ENCODE data around the gene PTPN13.

Gene PTPN13

DNA sequence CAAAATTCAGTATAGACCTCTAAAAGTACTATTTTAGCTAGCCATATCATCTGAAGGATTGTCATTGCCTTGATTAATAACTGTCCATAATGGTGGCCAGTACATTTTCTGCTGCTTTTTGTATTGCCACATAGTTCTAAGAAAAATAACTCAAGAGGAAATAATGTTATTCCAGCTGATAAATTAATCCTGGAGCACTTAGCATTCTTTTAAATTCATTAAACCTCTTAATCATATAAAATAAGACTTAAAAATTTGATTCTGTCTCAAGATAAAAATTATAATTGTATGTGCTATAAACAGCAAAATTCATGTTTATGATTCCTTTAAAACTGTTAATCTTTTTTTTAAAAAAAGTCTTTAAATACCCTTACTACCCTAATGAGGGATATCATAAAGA lies 12.7 kb downstream of the PTPN13 start:
- Mint-ChIP-seq H3K4me1 (ENCODE audit: low read depth) (no peaks in the 10 kb centered on the region), H3K36me3 (ENCODE audit: low read depth) (no peaks in the 10 kb centered on the region), H3K9me3 (no peaks in the 10 kb centered on the region), H3K27me3 (no peaks in the 10 kb centered on the region), H3K4me3 (no peak overlapping the region), H3K27ac (no peak overlapping the region)
- no peak for DNase-seq

DNA sequence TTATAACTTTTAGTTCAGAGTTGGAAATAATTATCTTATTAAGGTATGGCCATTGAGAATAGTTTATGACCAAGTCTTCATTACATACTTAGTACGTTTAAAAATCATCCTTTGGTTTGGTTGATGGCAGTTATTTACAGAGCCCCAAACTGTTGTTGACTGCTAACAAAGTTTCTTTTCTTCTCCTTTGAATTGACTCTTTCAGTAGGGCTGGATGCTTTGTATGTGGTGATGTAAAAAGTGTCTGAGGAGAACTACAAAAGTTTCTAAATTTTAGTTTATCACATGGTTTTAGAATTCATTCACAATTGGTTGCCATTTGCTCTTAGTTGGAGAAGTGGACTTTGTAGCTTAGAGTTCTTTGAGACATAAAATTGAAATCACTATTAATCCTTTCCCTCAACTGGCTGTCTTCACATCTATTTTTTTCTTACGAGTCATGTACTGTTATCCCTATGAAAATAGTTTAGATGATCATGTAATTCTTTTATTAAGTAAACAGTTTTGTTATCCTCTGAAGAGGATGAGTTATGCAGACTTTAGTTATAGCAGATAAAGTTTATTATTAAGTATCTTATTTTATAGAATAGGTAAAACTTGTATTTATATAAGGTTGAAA lies 14.8 kb downstream of the PTPN13 start:
- Mint-ChIP-seq H3K4me3 (no peak overlapping the region), H3K4me1 (ENCODE audit: low read depth) (no peaks in the 10 kb centered on the region), H3K36me3 (ENCODE audit: low read depth) (no peaks in the 10 kb centered on the region), H3K9me3 (no peaks in the 10 kb centered on the region), H3K27ac (no peak overlapping the region), H3K27me3 (no peaks in the 10 kb centered on the region)
- no peak for DNase-seq

- no peaks in the 10 kb centered on the region for H3K9me3 Mint-ChIP-seq
- no peak overlapping the region for H3K4me3 Mint-ChIP-seq
- H3K4me1 Mint-ChIP-seq (ENCODE audit: low read depth) = no peaks in the 10 kb centered on the region
- DNase-seq = no peak
- H3K27ac Mint-ChIP-seq = no peak overlapping the region
- H3K36me3 Mint-ChIP-seq (ENCODE audit: low read depth) = no peaks in the 10 kb centered on the region
- H3K27me3 Mint-ChIP-seq = no peaks in the 10 kb centered on the region
Observed at GRCh38 chr4:86611757-86612156, 17.6 kb downstream of the PTPN13 start.

GRCh38 chr4:86613734-86614133 lies 19.6 kb downstream of the PTPN13 start:
- Mint-ChIP-seq H3K27ac (no peak overlapping the region), H3K4me3 (no peak overlapping the region), H3K36me3 (ENCODE audit: low read depth) (no peaks in the 10 kb centered on the region), H3K9me3 (no peaks in the 10 kb centered on the region), H3K4me1 (ENCODE audit: low read depth) (no peaks in the 10 kb centered on the region), H3K27me3 (no peaks in the 10 kb centered on the region)
- DNase-seq = no peak

GRCh38 chr4:86614865-86615264 lies 20.8 kb downstream of the PTPN13 start:
- Mint-ChIP-seq H3K4me3 (no peak overlapping the region), H3K27ac (no peak overlapping the region), H3K27me3 (no peaks in the 10 kb centered on the region), H3K4me1 (ENCODE audit: low read depth) (no peaks in the 10 kb centered on the region), H3K36me3 (ENCODE audit: low read depth) (no peaks in the 10 kb centered on the region), H3K9me3 (no peaks in the 10 kb centered on the region)
- DNase-seq = no peak

- H3K4me1 Mint-ChIP-seq (ENCODE audit: low read depth) = no peaks in the 10 kb centered on the region
- H3K36me3 Mint-ChIP-seq (ENCODE audit: low read depth) = no peaks in the 10 kb centered on the region
- no peak overlapping the region for H3K4me3 Mint-ChIP-seq
- no peaks in the 10 kb centered on the region for H3K9me3 Mint-ChIP-seq
- no peak for DNase-seq
- H3K27me3 Mint-ChIP-seq = no peaks in the 10 kb centered on the region
- no peak overlapping the region for H3K27ac Mint-ChIP-seq
Observed at GRCh38 chr4:86615501-86615900, 21.4 kb downstream of the PTPN13 start.

- H3K4me3 Mint-ChIP-seq = no peak overlapping the region
- no peaks in the 10 kb centered on the region for H3K9me3 Mint-ChIP-seq
- H3K36me3 Mint-ChIP-seq (ENCODE audit: low read depth) = no peaks in the 10 kb centered on the region
- DNase-seq = no peak
- H3K27ac Mint-ChIP-seq = no peak overlapping the region
- H3K4me1 Mint-ChIP-seq (ENCODE audit: low read depth) = no peaks in the 10 kb centered on the region
- no peaks in the 10 kb centered on the region for H3K27me3 Mint-ChIP-seq
Observed at GRCh38 chr4:86619656-86620055, 25.5 kb downstream of the PTPN13 start.

- DNase-seq = no peak
- Mint-ChIP-seq H3K9me3 (no peaks in the 10 kb centered on the region), H3K4me1 (ENCODE audit: low read depth) (no peaks in the 10 kb centered on the region), H3K27ac (no peak overlapping the region), H3K27me3 (no peaks in the 10 kb centered on the region), H3K4me3 (no peak overlapping the region), H3K36me3 (ENCODE audit: low read depth) (no peaks in the 10 kb centered on the region)
Observed at GRCh38 chr4:86621435-86621834, 27.3 kb downstream of the PTPN13 start.

DNA sequence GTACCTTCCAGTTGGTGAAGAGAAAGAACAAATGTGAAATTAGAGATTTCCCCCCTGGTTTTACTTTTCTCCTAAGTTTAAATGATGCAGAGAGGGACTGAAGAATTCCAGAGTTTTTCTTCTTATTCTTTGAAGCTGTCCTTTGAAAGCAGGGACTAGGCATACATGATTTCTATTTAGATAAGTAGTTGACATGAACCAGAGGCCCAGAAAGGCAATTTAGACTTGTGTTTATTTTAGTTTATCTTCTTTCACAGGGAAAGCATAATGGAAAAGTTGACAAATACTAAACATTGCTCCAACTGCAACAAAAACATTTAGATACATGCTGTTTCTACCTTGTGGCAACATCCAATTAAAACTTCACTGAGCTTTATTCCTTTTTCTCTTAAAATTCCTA lies 32.0 kb downstream of the PTPN13 start:
- no peak for DNase-seq
- Mint-ChIP-seq H3K36me3 (ENCODE audit: low read depth) (no peaks in the 10 kb centered on the region), H3K9me3 (no peaks in the 10 kb centered on the region), H3K27ac (no peak overlapping the region), H3K27me3 (no peaks in the 10 kb centered on the region), H3K4me1 (ENCODE audit: low read depth) (no peaks in the 10 kb centered on the region), H3K4me3 (no peak overlapping the region)

DNA sequence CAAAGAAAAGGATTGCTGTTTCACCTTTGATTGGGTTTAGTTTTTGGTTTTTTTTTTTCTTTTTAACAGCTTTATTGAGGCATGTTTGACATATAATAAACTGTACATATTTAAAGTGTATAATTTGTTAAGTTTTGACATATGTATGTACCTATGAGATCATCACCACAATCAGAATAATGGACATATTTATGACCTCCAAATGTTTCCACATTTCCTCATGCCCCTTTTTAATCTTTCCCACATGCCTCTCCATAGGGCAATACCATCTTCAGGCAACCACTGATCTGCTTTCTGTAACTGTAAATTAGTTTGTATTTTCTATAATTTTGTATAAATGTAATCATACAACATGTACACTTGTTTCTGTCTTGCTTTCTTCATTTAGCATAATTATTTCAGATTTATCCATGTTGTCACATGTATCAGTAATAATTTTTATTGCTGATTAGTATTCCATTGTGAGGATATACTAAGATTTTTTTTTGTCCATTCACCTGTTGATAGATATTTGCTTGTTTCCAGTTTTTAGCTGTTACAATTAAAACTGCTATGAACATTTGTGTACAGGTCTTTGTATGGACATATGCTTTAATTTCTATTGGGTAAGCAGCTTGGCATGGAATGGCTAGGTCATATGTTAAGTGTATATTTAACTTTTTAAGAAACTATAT lies 33.5 kb downstream of the PTPN13 start:
- Mint-ChIP-seq H3K27ac (no peak overlapping the region), H3K36me3 (ENCODE audit: low read depth) (no peaks in the 10 kb centered on the region), H3K4me1 (ENCODE audit: low read depth) (no peaks in the 10 kb centered on the region), H3K27me3 (no peaks in the 10 kb centered on the region), H3K9me3 (no peaks in the 10 kb centered on the region), H3K4me3 (no peak overlapping the region)
- no peak for DNase-seq

DNA sequence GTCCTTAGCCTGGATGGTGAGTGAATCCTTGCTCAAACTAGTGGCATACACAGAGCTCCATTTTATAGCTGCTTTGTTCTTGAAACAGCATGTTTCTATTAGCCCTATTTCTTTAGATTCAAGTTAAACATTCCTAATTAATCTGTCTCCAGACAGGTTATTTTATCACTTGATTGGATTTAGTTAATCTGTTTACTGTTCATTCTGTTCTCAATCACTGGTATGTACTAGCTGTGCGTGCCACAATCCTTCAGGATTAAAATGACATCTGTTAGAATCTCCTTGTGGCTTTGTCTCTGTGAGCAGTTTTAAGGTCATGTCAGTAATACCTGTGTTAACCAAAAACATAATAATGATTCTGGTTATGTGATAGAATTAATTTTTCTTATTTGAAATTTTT lies 36.5 kb downstream of the PTPN13 start:
- Mint-ChIP-seq H3K27me3 (peaks cover 2% of the 10 kb centered on the region), H3K9me3 (no peaks in the 10 kb centered on the region), H3K36me3 (ENCODE audit: low read depth) (no peaks in the 10 kb centered on the region), H3K4me3 (no peak overlapping the region), H3K27ac (no peak overlapping the region), H3K4me1 (ENCODE audit: low read depth) (no peaks in the 10 kb centered on the region)
- no peak for DNase-seq

DNA sequence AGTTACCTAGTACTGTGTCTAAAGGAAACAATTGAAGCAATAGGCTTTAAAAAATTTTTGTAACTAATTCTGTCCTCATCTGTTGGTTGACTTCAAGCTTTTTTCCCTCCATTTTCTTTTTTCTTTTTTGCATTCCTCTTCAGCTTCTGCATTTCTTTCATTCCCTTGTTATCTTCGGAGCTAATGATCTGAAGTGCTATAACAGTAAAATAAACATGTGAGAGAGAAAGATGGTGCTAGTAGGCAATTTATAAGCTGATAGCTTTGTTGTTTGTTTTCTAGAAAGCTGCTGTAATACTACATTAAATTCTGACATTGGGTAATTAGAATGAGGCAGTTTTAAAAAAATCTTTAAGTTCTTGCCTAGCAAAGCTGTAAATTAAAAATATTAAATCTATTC lies 37.1 kb downstream of the PTPN13 start:
- H3K4me1 Mint-ChIP-seq (ENCODE audit: low read depth) = no peaks in the 10 kb centered on the region
- no peak for DNase-seq
- H3K36me3 Mint-ChIP-seq (ENCODE audit: low read depth) = no peaks in the 10 kb centered on the region
- H3K9me3 Mint-ChIP-seq = no peaks in the 10 kb centered on the region
- H3K27me3 Mint-ChIP-seq = peaks cover 2% of the 10 kb centered on the region
- H3K4me3 Mint-ChIP-seq = no peak overlapping the region
- no peak overlapping the region for H3K27ac Mint-ChIP-seq

DNA sequence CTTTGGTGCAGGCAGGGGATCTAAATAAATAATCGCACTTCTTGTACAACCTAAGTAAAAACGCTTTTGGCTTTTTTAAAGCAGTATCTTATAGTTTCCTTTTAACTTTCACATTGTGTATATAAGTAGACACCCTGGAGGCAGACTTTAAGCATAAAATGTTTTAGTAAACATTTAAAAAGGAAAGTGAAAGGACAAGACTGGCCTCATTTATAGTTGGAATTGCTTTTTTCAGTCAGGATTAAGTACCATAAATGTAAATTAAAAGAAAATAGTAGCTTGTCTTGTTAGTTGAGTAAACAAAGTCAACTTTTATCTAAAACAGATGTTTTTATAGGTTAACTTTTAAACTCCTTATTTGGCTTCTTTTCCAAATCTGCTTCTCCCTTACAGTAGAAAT lies 39.7 kb downstream of the PTPN13 start:
- H3K27ac Mint-ChIP-seq = no peak overlapping the region
- H3K4me3 Mint-ChIP-seq = no peak overlapping the region
- DNase-seq = no peak

DNA sequence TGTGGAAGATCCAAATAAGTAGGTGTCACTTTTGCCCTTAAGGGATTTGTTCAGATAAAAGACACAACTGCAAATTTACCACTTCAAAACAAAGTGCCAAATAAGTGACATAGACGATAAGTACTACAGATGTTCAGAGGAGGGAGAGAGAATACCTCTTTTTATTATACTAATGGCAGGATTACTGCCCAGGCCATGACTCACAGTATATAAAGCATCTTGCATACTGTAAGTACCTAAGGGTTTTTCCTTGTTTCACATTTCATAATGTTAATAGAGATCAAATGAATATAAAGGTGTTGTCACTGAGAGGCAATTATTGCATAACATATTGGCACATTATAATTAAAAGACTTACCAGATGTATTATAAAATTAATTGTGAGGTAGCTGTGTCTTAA lies 46.4 kb downstream of the PTPN13 start:
- no peak overlapping the region for H3K4me3 Mint-ChIP-seq
- no peaks in the 10 kb centered on the region for H3K4me1 Mint-ChIP-seq (ENCODE audit: low read depth)
- no peaks in the 10 kb centered on the region for H3K27me3 Mint-ChIP-seq
- H3K36me3 Mint-ChIP-seq (ENCODE audit: low read depth) = no peaks in the 10 kb centered on the region
- DNase-seq = no peak
- H3K9me3 Mint-ChIP-seq = no peaks in the 10 kb centered on the region
- H3K27ac Mint-ChIP-seq = no peak overlapping the region

More for the DNA sequence above, 39.7 kb downstream of the PTPN13 start:
- peaks cover 2% of the 10 kb centered on the region for H3K27me3 Mint-ChIP-seq
- H3K36me3 Mint-ChIP-seq (ENCODE audit: low read depth) = no peaks in the 10 kb centered on the region
- H3K9me3 Mint-ChIP-seq = no peaks in the 10 kb centered on the region
- no peaks in the 10 kb centered on the region for H3K4me1 Mint-ChIP-seq (ENCODE audit: low read depth)

GRCh38 chr4:86641516-86642090 lies 47.5 kb downstream of the PTPN13 start:
- H3K27me3 Mint-ChIP-seq = no peaks in the 10 kb centered on the region
- H3K36me3 Mint-ChIP-seq (ENCODE audit: low read depth) = no peaks in the 10 kb centered on the region
- H3K9me3 Mint-ChIP-seq = no peaks in the 10 kb centered on the region
- no peaks in the 10 kb centered on the region for H3K4me1 Mint-ChIP-seq (ENCODE audit: low read depth)
- H3K27ac Mint-ChIP-seq = no peak overlapping the region
- DNase-seq = no peak
- no peak overlapping the region for H3K4me3 Mint-ChIP-seq
